Left lung (tissue), 10 donors: ENCODE measurements around the gene COASY. TPM values are rescaled to one million over a fixed set of nuclear protein-coding genes. Genes with fewer than 3 reads are reported as not detected.

Source experiments
- ATAC-seq: fragments of 200-7000 bp; cut with Tn5 transposase; one replicate; pipeline ENCODE4 v1.9.1; 2020; ENCODE audit warnings: moderate library complexity
- DNase-seq, 4 donors: peaks; one replicate each; pipeline ENCODE4 v3.0.0-alpha.2; 2013 to 2020
- H3K27ac ChIP-seq, 2 donors: fragments of 200-600 bp; sonication (generic) in 1 of 2; one replicate each; pipeline versions ENCODE4 v1.5.0 to v1.8.0; 2020 to 2021
- H3K27me3 ChIP-seq, 2 donors: fragments of 200-600 bp; sonication (generic) in 1 of 2; one replicate each; pipeline versions ENCODE4 v1.5.0 to v1.8.0; 2020 to 2021
- H3K36me3 ChIP-seq, 2 donors: fragments of 200-600 bp; sonication (generic) in 1 of 2; one replicate each; pipeline versions ENCODE4 v1.5.0 to v1.8.0; 2020 to 2021
- H3K4me1 ChIP-seq, 2 donors: fragments of 200-600 bp; one replicate each; pipeline ENCODE4 v1.8.0; 2021
- H3K4me3 ChIP-seq, 2 donors: fragments of 200-600 bp; sonication (generic) in 1 of 2; one replicate each; pipeline versions ENCODE4 v1.5.0 to v1.8.0; 2020 to 2021; ENCODE audit warnings: mild to moderate bottlenecking in 1 of 2
- H3K9me3 ChIP-seq, 2 donors: fragments of 200-600 bp; sonication (generic) in 1 of 2; one replicate each; pipeline versions ENCODE4 v1.5.0 to v1.8.0; 2020 to 2021
- CTCF ChIP-seq, 2 donors: fragments of 200-600 bp; sonication (generic) in 1 of 2; IDR thresholded peaks; one replicate each; pipeline versions ENCODE4 v1.5.0 to v1.8.0; 2021; ENCODE audit warnings: antibody characterized with exemption in 2 of 2
- intact Hi-C, 2 donors: fragments of 100-400 bp; cut with DNase I; formaldehyde crosslinking; loops; one replicate each; pipeline versions ENCODE4 v1.11.2 to v1.14.2; 2022
- polyA plus RNA-seq, 6 donors: library from polyadenylated mRNA; unstranded; fragments of 120-200 nt; gene quantifications; one replicate each; pipeline ENCODE4 v1.2.1, GENCODE V29; 2013; ENCODE audit not compliant: insufficient read length in 6 of 6
- total RNA-seq, 2 donors: library from RNA; stranded (reverse); fragmentation: NEBNext Ultra II Directional; extraction: Animal tissue kit (Norgen Biotek cat#: 25700); gene quantifications; one replicate each; pipeline ENCODE4 v1.2.1, GENCODE V29; 2021
- donor health status: DM: no; HTN: yes; CAD: no.
- donor health status: DM: no; HTN: no; CAD: no.

COASY gene
- total and polyA plus RNA-seq, 8 donors = 41.1 to 116 (median 43.7) TPM

DNA sequence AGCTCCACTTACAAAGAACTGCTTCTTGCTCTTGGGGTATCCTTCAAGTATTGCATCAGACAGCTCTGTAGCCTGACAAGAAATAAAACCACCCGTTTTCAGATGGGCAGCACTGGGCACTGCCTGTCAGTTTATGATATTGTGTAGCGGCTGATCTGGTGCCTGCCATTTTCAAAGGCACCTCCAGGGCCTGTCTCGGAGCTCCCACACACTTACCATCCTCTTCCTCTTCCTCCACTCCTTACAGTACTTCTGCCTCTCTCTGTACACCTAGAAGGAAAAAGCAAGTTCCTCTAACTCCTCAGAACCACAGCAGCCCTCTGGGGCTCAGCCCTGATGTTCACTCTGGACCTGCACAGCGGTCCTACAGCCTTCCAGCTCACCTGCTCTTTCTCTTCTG lies 11.1 kb downstream of the COASY start:
- peaks cover 0 to 70% of the 10 kb centered on the region in 2 donors for H3K36me3 ChIP-seq
- DNase-seq = no peak
- TF ChIP-seq CTCF (IDR thresholded peaks at IDR 0.05) = no peak

DNA sequence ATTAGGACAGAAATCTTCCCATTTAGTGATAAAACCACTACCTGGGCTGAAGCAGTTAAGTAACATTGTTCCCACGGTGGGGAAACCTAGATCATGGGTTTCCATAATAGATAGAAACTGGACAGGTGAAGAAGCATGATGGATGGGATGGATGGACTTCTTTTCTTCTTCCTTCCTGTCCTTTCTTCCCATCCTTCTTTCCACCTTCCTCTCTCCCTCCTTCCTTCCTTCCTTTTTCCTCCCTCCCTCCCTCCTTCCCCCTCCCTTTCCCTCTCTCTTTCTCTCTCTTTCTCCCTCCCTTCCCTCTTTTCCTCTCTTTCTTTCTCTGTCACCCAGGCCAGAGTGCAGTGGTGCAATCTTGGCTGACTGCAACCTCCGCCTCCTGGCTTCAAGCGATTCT lies 12.5 kb downstream of the COASY start:
- DNase-seq = no peak
- intact Hi-C loops = no loop called here
- TF ChIP-seq CTCF (IDR thresholded peaks at IDR 0.05) = no peak
- Histone ChIP-seq H3K4me3 (no peak overlapping the region), H3K9me3 (no peaks in the 10 kb centered on the region), H3K27me3 (no peaks in the 10 kb centered on the region), H3K27ac (no peak overlapping the region), H3K36me3 (peaks cover 0 to 59% of the 10 kb centered on the region in 2 donors), H3K4me1 (peaks cover 11 to 47% of the 10 kb centered on the region in 2 donors)
- ATAC-seq = no peak

More for the DNA sequence above, 11.1 kb downstream of the COASY start:
- peaks cover 6 to 48% of the 10 kb centered on the region in 2 donors for H3K4me1 ChIP-seq
- H3K27me3 ChIP-seq = no peaks in the 10 kb centered on the region
- no peak overlapping the region for H3K27ac ChIP-seq
- no peaks in the 10 kb centered on the region for H3K9me3 ChIP-seq
- intact Hi-C loops = no loop called here
- no peak for ATAC-seq
- H3K4me3 ChIP-seq = no peak overlapping the region

- no peaks in the 10 kb centered on the region for H3K27me3 ChIP-seq
- H3K9me3 ChIP-seq = no peaks in the 10 kb centered on the region
- no peak for TF ChIP-seq CTCF (IDR thresholded peaks at IDR 0.05)
- H3K27ac ChIP-seq = peak overlapping the region; percentile 26 to 98
- peaks cover 0 to 59% of the 10 kb centered on the region in 2 donors for H3K36me3 ChIP-seq
- peak; percentile 3 for ATAC-seq
- intact Hi-C loops = loop anchor here in 1 of 2 donors (5.0 kb wide), 1 partner anchor 100 kb away; the partner anchor contains the start of gene PLEKHH3
- H3K4me3 ChIP-seq = peak overlapping the region; percentile 68 to 73
- peaks cover 11 to 30% of the 10 kb centered on the region in 2 donors for H3K4me1 ChIP-seq
- no peak for DNase-seq
These were observed 15.2 kb downstream of the COASY start for GRCh38 chr17:42577140-42577531.

GRCh38 chr17:42577532-42578281 lies 15.8 kb downstream of the COASY start, which contains the start of gene PSMC3IP:
Gene PSMC3IP, minus strand, starts transcription at chr17:42577729. Its CDS starts 43 bp downstream, at chr17:42577686.
- Histone ChIP-seq H3K4me1 (peaks cover 11 to 28% of the 10 kb centered on the region in 2 donors), H3K4me3 (peak within 1 kb of the TSS; percentile 68 to 73), H3K27ac (peak within 1 kb of the TSS; percentile 90 to 98), H3K27me3 (no peaks in the 10 kb centered on the region), H3K9me3 (no peaks in the 10 kb centered on the region), H3K36me3 (peaks cover 0 to 59% of the 10 kb centered on the region in 2 donors)
- intact Hi-C loops = loop anchor here in 1 of 2 donors (5.0 kb wide), 1 partner anchor 100 kb away; the partner anchor contains the start of gene PLEKHH3
- ATAC-seq (peak; percentile 97), DNase-seq (peak; percentile 94 to 97 (median 96))
- TF ChIP-seq CTCF (IDR thresholded peaks at IDR 0.05) = peak; percentile 13 to 35

GRCh38 chr17:42578282-42578869 lies 16.4 kb downstream of the COASY start:
- DNase-seq (peak; percentile 62 to 84 (median 73)), ATAC-seq (peak; percentile 85)
- Histone ChIP-seq H3K36me3 (peaks cover 0 to 59% of the 10 kb centered on the region in 2 donors), H3K9me3 (no peaks in the 10 kb centered on the region), H3K27ac (peak overlapping the region; percentile 90 to 98), H3K4me1 (peaks cover 11 to 28% of the 10 kb centered on the region in 2 donors), H3K27me3 (no peaks in the 10 kb centered on the region), H3K4me3 (peak overlapping the region; percentile 68 to 73)
- intact Hi-C loops = loop anchor here in 1 of 2 donors (5.0 kb wide), 1 partner anchor 99 kb away; the partner anchor contains the start of gene PLEKHH3
- peak; percentile 45 to 66 for TF ChIP-seq CTCF (IDR thresholded peaks at IDR 0.05)
